SK-MEL-5 (cell line): ENCODE measurements around the gene STRN. TPM values are rescaled to one million over a fixed set of nuclear protein-coding genes. Genes with fewer than 3 reads are reported as not detected.
"Not testable (repeated sequence)": the region's sequence is repeated elsewhere in the genome, so short reads cannot be mapped to it uniquely, and the experiment has no call there.

Experiments
- DNase-seq: peaks from one replicate; pipeline ENCODE4 v3.0.0-alpha.2; 2016; ENCODE audit warnings: low read depth, low spot score
- in situ Hi-C: cut with HindIII; loops from 2 replicates; pipeline ENCODE4 v1.10.0; 2016; ENCODE audit warnings: low sequenced_read_pairs, high pct_unique_total_duplicates, low pct_unique_long_range_greater_than_20kb
- total RNA-seq: library from RNA; depleted of rRNA; stranded (reverse); fragments of >200 nt; shearing (Covaris generic); gene quantifications from 2 replicates; pipeline ENCODE4 v1.2.3, GENCODE V29; 2014

The STRN gene
- total RNA-seq, 1 experiment from 2014 or later, result 23.2 TPM

DNA sequence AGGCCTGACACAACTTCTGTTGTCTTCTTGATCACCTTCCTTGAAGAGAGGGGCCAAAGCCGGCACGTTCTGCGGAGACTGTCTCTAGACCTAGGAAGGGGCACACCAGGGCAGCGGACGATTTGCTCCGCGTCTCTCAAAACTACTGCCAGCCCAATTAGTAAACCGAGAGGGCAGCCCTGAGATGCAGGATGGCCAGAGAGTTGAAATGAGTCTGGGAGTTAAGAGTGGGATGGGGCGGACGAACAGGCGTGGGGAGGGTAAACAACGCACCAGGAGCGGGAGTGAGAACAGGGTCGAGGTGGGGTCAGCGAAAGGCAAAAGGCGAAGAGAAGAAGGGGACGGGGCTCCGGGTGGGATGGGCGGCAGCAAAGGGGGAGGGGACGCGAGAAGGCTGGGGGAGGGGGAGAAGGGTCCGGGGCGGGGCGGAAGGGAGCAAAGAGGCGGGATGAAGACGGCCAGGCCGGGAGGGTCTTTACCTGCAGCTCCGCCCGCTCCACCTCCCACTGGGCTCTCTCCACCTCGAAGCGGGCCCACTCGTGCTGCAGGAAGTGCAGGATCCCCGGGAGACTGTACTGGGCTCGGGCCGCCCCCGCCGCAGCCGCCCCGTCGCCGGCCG is 476 bp downstream of the STRN start:
- in situ Hi-C loops, result no loop called here
- DNase-seq, result peak; percentile 43

- in situ Hi-C loops, result no loop called here
- DNase-seq, result no peak
These were observed 1.1 kb downstream of the STRN start for GRCh38 chr2:36965206-36965605.

- no peak for DNase-seq
- in situ Hi-C loops, result no loop called here
These were observed 1.8 kb downstream of the STRN start for GRCh38 chr2:36964496-36965058.

DNA sequence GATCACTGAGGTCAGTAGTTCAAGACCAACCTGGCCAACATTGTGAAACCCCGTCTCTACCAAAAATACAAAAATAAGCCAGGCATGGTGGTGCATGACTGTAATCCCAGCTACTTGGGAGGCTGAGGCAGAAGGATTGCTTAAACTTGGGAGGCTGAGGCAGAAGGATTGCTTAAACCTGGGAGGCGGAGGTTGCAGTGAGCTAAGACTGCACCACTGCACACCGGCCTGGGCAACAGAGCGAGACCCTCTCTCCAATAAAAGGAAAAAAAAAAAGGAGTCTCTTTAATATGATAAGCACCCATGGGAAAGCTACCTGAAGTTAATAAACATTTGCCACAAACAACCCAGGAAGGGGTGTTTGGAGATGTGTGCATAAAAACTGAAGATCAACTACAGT is 2.6 kb downstream of the STRN start:
- in situ Hi-C loops, result no loop called here
- DNase-seq, result no peak

DNA sequence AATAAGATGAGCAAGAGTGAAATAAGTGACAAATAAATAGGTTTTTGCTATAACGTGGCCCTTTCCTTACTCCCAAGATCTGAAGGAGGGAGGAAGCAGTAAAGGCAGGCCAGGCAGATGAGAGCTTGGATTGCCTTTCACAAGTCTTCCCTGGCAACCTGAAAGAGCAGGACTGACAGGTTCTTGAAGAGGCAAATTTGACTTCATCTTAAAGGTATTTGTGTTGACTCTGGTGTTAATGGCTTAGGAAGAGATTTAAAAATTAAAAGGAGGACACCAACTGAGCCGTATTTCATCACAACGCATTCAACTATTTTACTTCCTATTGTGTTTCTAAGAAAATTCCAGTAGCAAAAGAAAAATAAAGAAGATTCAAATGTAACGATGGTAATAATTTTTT is 3.2 kb downstream of the STRN start:
- in situ Hi-C loops, result no loop called here

GRCh38 chr2:36960773-36961172 is 5.6 kb downstream of the STRN start:
- no peak for DNase-seq
- in situ Hi-C loops, result no loop called here

More for the DNA sequence above, 3.2 kb downstream of the STRN start:
- no peak for DNase-seq

GRCh38 chr2:36960005-36960675 is 6.2 kb downstream of the STRN start:
- in situ Hi-C loops, result no loop called here
- peak; percentile 22 for DNase-seq

GRCh38 chr2:36954977-36955607 is 11.2 kb downstream of the STRN start:
- in situ Hi-C loops, result no loop called here

GRCh38 chr2:36952748-36953197 is 13.6 kb downstream of the STRN start:
- in situ Hi-C loops, result no loop called here
- no peak for DNase-seq

More at GRCh38 chr2:36954977-36955607, 11.2 kb downstream of the STRN start:
- DNase-seq, result no peak

DNA sequence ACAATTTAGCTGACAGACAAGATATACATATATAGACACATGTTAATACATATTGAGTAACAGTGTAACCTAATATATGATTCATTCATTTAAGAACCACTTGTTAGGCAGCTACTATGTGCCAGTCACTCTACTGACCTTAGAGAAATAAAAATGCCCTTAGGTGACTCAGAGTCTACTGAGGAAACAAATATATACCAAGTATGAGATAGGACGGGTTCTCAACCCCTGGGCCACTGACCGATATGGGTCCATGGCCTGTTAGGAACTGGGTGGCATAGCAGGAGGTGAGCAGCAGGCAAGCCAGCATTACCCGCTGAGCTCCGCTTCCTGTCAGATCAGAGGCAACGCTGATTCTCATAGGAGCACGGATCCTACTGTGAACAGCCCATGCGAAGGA is 14.8 kb downstream of the STRN start:
- in situ Hi-C loops, result no loop called here
- no peak for DNase-seq

GRCh38 chr2:36951027-36951518 is 15.3 kb downstream of the STRN start:
- in situ Hi-C loops, result no loop called here
- no peak for DNase-seq

- in situ Hi-C loops, result no loop called here
- DNase-seq, result no peak
These were observed 16.5 kb downstream of the STRN start for GRCh38 chr2:36949845-36950244.

DNA sequence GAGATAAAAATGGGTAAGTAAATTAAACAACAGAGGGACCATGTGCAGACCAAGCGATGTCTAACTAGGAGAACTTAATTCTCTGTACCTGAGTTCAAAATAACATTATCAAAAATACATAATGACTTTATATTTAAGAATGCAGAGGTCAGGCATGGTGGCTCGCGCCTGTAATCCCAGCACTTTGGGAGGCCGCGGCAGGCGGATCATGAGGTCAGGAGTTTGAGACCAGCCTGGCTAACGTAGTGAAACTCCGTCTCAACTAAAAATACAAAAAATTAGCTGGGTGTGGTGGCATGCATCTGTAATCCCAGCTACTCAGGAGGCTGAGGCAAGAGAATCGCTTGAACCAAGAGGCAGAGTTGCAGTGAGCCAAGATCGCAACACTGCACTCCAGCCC is 21.1 kb downstream of the STRN start:
- DNase-seq, in situ Hi-C loops: not testable (repeated sequence)

DNA sequence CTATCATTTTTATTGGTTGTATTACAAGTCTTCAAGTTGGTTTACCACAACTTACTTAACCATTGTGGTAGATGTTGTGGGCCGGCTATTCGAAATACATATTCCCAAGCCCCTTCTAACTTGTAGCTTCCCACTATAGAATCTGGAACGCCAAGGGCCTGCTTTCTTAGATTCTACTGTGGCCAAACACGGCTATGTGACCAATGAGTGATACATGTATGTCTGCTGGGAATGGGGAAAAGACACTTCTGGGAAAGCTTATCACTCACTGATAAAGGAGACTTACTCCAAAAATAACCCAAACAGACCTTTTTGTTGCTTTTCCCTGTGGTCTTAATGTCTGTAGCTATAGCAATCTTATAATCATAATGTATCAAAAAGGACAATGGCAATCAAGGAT is 24.5 kb downstream of the STRN start:
- in situ Hi-C loops, result no loop called here
- no peak for DNase-seq

DNA sequence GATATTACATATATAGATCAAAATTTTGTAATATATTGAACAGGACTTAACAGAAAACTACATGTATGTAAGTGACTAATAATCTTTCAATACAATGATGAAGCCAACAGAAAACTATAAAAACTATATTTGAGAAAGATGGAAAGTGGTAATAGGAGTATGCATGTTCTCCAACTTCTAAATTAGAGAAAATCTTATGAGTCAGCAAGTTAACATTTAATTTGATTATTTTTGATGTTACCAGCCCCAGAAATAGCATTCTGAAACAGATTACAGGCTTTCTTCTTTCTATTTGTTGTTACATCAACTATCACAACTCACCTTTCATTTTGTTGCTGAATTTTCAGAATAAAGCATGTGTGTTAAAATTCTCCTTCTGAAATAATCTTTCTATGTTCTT is 29.8 kb downstream of the STRN start:
- in situ Hi-C loops, DNase-seq: not testable (repeated sequence)

DNA sequence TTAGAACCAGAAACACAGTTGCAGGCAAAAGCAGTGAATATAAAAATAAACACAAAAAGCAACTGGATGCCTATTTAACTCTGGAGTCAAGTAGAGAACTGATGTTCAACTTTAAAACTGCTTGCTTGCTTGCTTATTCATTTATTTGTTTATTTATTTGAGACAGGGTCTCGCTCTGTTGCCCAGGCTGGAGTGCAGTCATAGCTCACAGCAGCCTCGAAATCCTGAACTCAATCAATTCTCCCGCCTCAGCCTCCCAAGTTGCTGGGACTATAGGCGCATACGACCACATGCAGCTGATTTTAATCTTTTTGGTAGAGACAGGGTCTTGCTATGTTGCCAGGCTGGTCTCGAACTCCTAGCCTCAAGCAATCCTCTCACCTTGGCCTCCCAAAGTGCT is 34.6 kb downstream of the STRN start:
- in situ Hi-C loops, result not testable (repeated sequence)

DNA sequence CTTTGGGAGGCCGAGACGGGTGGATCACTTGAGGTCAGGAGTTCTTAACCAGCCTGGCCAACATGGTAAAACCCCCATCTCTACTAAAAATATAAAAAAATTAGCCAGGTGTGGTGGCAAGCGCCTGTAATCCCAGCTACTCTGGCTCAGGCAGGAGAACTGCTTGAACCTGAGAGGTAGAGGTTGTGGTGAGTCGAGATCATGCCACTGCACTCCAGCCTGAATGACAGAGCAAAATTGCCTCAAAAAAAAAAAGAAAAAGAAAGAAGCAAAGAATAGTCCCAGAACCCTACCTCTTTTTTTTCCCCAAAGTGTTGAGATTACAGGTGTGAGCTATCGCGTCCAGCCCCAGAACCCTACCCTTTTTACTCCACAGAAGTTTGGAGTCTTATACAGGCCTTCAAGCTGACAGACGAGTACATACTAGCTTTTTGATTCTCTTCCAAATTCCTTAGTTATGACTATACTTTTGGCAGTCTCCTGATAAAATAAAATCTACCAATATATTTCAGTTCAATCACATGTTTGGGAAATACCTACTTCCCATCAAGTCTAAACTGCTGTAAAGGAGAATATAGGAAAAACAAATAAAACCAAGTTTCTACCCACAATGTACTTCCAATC is 35.4 kb downstream of the STRN start:
- in situ Hi-C loops, DNase-seq: not testable (repeated sequence)

More for the DNA sequence above, 34.6 kb downstream of the STRN start:
- not testable (repeated sequence) for DNase-seq
